Astrocyte (in vitro differentiated cells and primary cell): Measurements from ENCODE around the gene DNAJC15. TPM values are rescaled to one million over a fixed set of nuclear protein-coding genes. Genes with fewer than 3 reads are reported as not detected.

Experiments
- DNase-seq: peaks from one replicate; pipeline ENCODE4 v3.0.0-alpha.2; 2010; ENCODE audit warnings: low read depth
- FAIRE-seq: peaks from 2 replicates; lab custom pipeline; 2011; peaks lifted over from hg19 to GRCh38; lab: Jason Lieb, UNC
- H2AFZ ChIP-seq: 2 replicates; pipeline ENCODE4 v1.6.0; 2012; ENCODE audit warnings: low read depth, low read length, inconsistent platforms
- H3K27ac ChIP-seq: 2 replicates; pipeline ENCODE4 v1.5.1; 2011; ENCODE audit warnings: low read depth, low read length, inconsistent platforms
- H3K27me3 ChIP-seq: 2 replicates; pipeline ENCODE4 v1.6.0; 2011; ENCODE audit warnings: low read length, inconsistent platforms; ENCODE audit not compliant: insufficient read depth
- H3K36me3 ChIP-seq: 2 replicates; pipeline ENCODE4 v1.5.1; 2011; ENCODE audit warnings: low read length, inconsistent platforms; ENCODE audit not compliant: insufficient read depth
- H3K4me1 ChIP-seq: 2 replicates; pipeline ENCODE4 v1.5.1; 2011; ENCODE audit warnings: low read length, inconsistent platforms; ENCODE audit not compliant: insufficient read depth
- H3K4me2 ChIP-seq: 2 replicates; pipeline ENCODE4 v1.6.0; 2012; ENCODE audit warnings: low read length, inconsistent platforms
- H3K4me3 ChIP-seq: 2 replicates; pipeline ENCODE4 v1.5.1; 2011; ENCODE audit warnings: low read depth, mild to moderate bottlenecking, low read length, inconsistent platforms; ENCODE audit not compliant: insufficient read depth
- H3K79me2 ChIP-seq: 2 replicates; pipeline ENCODE4 v1.6.0; 2012; ENCODE audit warnings: mild to moderate bottlenecking, low read length, inconsistent platforms; ENCODE audit not compliant: insufficient read depth
- H3K9ac ChIP-seq: 2 replicates; pipeline ENCODE4 v1.6.0; 2012; ENCODE audit warnings: mild to moderate bottlenecking, low read length, inconsistent platforms
- H3K9me3 ChIP-seq: 2 replicates; pipeline ENCODE4 v1.5.1; 2012; ENCODE audit warnings: low read depth, mild to moderate bottlenecking, low read length, inconsistent platforms; ENCODE audit not compliant: insufficient read depth
- H4K20me1 ChIP-seq: 2 replicates; pipeline ENCODE4 v1.6.0; 2012; ENCODE audit warnings: low read length, inconsistent platforms; ENCODE audit not compliant: insufficient read depth
- H3K27ac Mint-ChIP-seq: one replicate; pipeline ENCODE4 v1.8.0; 2021; ENCODE audit warnings: mild to moderate bottlenecking, mixed read lengths; ENCODE audit not compliant: unreplicated experiment
- H3K27me3 Mint-ChIP-seq: one replicate; pipeline ENCODE4 v1.8.0; 2021; ENCODE audit warnings: low read depth, mixed read lengths; ENCODE audit not compliant: unreplicated experiment
- H3K36me3 Mint-ChIP-seq: one replicate; pipeline ENCODE4 v1.8.0; 2021; ENCODE audit warnings: low read depth, mixed read lengths; ENCODE audit not compliant: unreplicated experiment
- H3K4me1 Mint-ChIP-seq: one replicate; pipeline ENCODE4 v1.8.0; 2021; ENCODE audit warnings: low read depth, mixed read lengths; ENCODE audit not compliant: unreplicated experiment
- H3K4me3 Mint-ChIP-seq: one replicate; pipeline ENCODE4 v1.8.0; 2021; ENCODE audit warnings: mild to moderate bottlenecking, moderate library complexity, mixed read lengths; ENCODE audit not compliant: unreplicated experiment
- H3K9me3 Mint-ChIP-seq: one replicate; pipeline ENCODE4 v1.8.0; 2021; ENCODE audit warnings: mild to moderate bottlenecking, mixed read lengths; ENCODE audit not compliant: unreplicated experiment
- CTCF ChIP-seq: IDR thresholded peaks from 2 replicates; pipeline ENCODE4 v1.5.1; 2011; ENCODE audit warnings: low read depth, mild to moderate bottlenecking, inconsistent platforms, low read length, moderate library complexity; ENCODE audit not compliant: insufficient read depth
- EZH2 ChIP-seq: IDR thresholded peaks from 2 replicates; pipeline ENCODE4 v1.6.1; 2012; ENCODE audit warnings: mild to moderate bottlenecking, low read length, inconsistent platforms; ENCODE audit not compliant: insufficient read depth
- total RNA-seq: library from RNA; stranded (reverse); gene quantifications from 2 replicates; pipeline ENCODE4 v1.2.1, GENCODE V29; 2021

The DNAJC15 gene
- total RNA-seq, 1 donor from 2014 or later, result 13.8 TPM

DNA sequence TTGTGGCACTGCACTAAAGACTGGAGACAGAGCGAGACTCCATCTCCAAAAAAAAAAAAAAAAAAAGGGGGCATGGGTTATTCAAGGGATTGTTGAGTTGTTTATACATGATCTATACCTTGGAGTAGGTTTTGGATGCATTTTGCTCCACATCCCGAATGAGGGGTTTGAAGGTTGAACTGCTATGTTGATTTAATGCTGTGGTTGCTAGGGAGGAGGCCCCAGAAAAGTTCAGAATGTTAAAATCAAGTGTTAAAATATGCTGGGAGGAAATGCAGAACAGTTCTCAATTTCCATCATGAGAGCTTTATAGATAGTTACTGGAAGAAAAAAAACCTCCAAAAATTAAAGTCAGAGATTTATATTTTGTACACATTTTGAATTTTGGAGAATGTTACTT lies 116.5 kb downstream of the DNAJC15 start:
- H3K27me3 ChIP-seq, result peaks cover 4% of the 10 kb centered on the region
- Mint-ChIP-seq H3K9me3 (no peaks in the 10 kb centered on the region), H3K36me3 (no peaks in the 10 kb centered on the region), H3K4me1 (peaks cover 8% of the 10 kb centered on the region), H3K4me3 (no peak overlapping the region), H3K27me3 (peaks cover 18% of the 10 kb centered on the region), H3K27ac (no peak overlapping the region)
- no peaks in the 10 kb centered on the region for H3K79me2 ChIP-seq
- no peaks in the 10 kb centered on the region for H3K9me3 ChIP-seq
- H3K9ac ChIP-seq, result no peak overlapping the region
- no peak overlapping the region for H2AFZ ChIP-seq
- H3K36me3 ChIP-seq, result no peaks in the 10 kb centered on the region
- TF ChIP-seq CTCF (no peak), EZH2 (no peak)
- no peaks in the 10 kb centered on the region for H4K20me1 ChIP-seq
- no peak for DNase-seq
- no peak overlapping the region for H3K4me3 ChIP-seq
- no peak overlapping the region for H3K27ac ChIP-seq
- H3K4me2 ChIP-seq, result no peak overlapping the region
- no peak for FAIRE-seq
- H3K4me1 ChIP-seq, result no peaks in the 10 kb centered on the region

DNA sequence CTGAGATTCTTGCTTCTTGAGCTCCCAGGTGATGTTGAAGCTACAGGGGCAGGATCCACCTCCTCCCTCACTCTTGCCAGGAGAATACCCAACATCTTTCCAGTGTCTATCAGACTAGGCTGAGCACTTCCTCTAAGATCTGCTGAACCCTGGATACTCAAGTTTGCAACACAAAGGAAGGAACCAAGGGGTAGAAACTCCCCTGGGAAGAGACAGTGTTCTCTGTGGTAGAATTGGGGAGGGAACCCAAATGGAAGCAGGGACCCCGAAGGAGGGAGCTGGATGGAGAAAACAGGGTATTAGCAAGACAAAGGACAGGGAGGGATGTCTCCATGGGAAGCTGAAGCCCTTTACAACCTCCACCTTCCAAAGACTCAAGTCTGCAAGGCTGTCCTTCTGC lies 117.6 kb downstream of the DNAJC15 start:
- peaks cover 8% of the 10 kb centered on the region for H3K4me1 Mint-ChIP-seq
- H3K27me3 Mint-ChIP-seq, result peaks cover 24% of the 10 kb centered on the region
- H3K4me3 ChIP-seq, result no peak overlapping the region
- H3K36me3 ChIP-seq, result no peaks in the 10 kb centered on the region
- FAIRE-seq (no peak), DNase-seq (no peak)
- H3K27me3 ChIP-seq, result peaks cover 10% of the 10 kb centered on the region
- TF ChIP-seq CTCF, result no peak
- TF ChIP-seq EZH2, result no peak
- no peaks in the 10 kb centered on the region for H3K9me3 Mint-ChIP-seq
- H3K79me2 ChIP-seq, result no peaks in the 10 kb centered on the region
- H3K4me1 ChIP-seq, result no peaks in the 10 kb centered on the region
- H3K9me3 ChIP-seq, result no peaks in the 10 kb centered on the region
- H3K4me3 Mint-ChIP-seq, result no peak overlapping the region
- H2AFZ ChIP-seq, result no peak overlapping the region
- no peak overlapping the region for H3K9ac ChIP-seq
- no peak overlapping the region for H3K4me2 ChIP-seq
- H3K27ac Mint-ChIP-seq, result no peak overlapping the region
- no peaks in the 10 kb centered on the region for H4K20me1 ChIP-seq
- no peaks in the 10 kb centered on the region for H3K36me3 Mint-ChIP-seq
- no peak overlapping the region for H3K27ac ChIP-seq

DNA sequence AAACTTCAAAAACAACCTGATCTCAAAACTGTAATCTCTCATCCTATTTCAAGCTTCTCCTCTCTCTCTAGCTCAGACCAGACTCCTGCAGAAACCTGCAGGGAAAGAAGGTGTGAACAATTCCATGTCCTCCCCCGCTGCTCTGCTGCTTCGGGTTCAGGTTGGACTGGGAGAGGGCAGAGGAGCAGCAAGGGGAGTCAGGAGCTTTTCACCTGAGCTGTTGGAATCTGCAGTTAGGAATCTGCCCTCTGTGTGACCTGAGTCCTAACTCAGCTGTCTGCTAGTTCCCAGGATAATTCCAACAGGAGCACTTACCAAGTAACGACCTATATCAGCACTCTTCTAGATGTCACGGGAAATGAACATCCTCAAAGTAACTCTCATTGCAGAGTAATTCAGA lies 118.3 kb downstream of the DNAJC15 start:
- no peak overlapping the region for H3K4me2 ChIP-seq
- H2AFZ ChIP-seq, result no peak overlapping the region
- H4K20me1 ChIP-seq, result no peaks in the 10 kb centered on the region
- H3K36me3 ChIP-seq, result no peaks in the 10 kb centered on the region
- DNase-seq, result no peak
- H3K27me3 ChIP-seq, result peaks cover 10% of the 10 kb centered on the region
- no peak overlapping the region for H3K9ac ChIP-seq
- no peak for FAIRE-seq
- no peaks in the 10 kb centered on the region for H3K9me3 Mint-ChIP-seq
- TF ChIP-seq CTCF (no peak), EZH2 (no peak)
- no peak overlapping the region for H3K27ac ChIP-seq
- H3K9me3 ChIP-seq, result no peaks in the 10 kb centered on the region
- H3K27me3 Mint-ChIP-seq, result peaks cover 31% of the 10 kb centered on the region
- peaks cover 8% of the 10 kb centered on the region for H3K4me1 Mint-ChIP-seq
- H3K4me1 ChIP-seq, result no peaks in the 10 kb centered on the region
- H3K4me3 Mint-ChIP-seq, result no peak overlapping the region
- no peaks in the 10 kb centered on the region for H3K36me3 Mint-ChIP-seq
- no peak overlapping the region for H3K4me3 ChIP-seq
- no peak overlapping the region for H3K27ac Mint-ChIP-seq
- no peaks in the 10 kb centered on the region for H3K79me2 ChIP-seq
